NOMO-1 (cell line): Measurements from ENCODE around the gene HNRNPUL1.

Experiments used
- DNase-seq, 2 experiments: peaks; one replicate each; lab custom pipeline; 2025; ENCODE audit not compliant: unreplicated experiment in 2 of 2; lab: John Stamatoyannopoulos, UW

The HNRNPUL1 gene

DNA sequence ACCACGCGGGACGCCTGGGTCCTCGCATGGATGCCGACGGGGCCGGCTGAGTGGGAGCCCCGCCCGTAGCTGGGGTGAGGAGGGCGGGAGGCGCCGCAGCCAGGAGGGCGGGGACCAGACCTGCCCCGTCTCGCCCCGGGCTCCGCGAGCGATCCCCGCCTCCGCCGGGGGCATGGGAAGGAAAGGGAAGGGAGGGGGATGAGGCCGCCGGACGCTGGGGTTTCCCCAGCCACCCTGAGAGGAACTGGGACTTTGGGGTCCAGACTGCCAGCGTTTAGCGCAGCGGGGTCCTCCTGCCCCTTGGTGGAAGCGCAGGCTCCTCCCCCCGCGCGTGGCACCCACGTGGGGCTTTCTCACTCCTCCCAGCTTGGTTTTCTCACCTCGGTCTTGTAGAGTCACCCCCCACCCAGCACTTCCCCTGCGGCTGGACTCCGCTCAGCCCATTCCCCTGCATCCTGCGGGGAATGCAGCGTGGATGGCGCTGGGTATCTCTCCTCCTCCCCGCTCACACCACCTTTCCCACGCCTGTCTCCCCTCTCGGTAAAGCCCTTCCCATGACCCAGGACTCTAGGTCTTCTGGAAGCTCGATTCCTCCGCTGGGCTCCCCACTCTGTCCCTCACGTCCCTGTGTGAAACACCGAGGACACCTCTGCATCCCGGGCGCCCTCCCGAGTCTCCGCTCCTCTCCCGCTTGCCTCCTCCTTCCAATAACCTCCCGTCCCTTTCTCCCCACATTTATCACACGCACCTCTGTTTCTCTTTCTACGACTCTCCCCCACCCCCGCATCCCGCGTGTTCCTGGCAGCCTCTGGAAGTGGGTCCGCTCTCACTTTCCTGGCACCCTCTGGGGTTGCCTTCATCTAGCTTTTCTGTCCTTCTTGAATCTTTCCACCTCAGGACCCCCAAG, 87.4 kb downstream of the HNRNPUL1 start:
- DNase-seq, result peak; percentile 56 to 70

DNA sequence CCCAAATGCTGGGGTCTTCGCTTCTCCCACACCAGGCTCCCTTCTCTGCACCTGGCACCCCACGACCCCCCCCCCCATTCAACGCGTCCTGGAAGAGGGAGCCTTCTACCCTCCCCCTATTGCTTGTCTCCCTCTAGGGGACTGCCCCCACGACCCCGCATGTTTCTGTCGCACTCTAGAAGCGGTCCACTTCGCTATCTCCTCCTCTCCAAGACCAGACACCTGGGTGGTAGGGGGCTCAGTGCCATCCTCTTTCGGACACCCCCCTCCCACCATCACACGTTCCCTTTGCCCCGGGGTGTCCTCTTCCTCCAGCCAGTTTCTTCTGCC, 88.1 kb downstream of the HNRNPUL1 start:
- no peak for DNase-seq

DNA sequence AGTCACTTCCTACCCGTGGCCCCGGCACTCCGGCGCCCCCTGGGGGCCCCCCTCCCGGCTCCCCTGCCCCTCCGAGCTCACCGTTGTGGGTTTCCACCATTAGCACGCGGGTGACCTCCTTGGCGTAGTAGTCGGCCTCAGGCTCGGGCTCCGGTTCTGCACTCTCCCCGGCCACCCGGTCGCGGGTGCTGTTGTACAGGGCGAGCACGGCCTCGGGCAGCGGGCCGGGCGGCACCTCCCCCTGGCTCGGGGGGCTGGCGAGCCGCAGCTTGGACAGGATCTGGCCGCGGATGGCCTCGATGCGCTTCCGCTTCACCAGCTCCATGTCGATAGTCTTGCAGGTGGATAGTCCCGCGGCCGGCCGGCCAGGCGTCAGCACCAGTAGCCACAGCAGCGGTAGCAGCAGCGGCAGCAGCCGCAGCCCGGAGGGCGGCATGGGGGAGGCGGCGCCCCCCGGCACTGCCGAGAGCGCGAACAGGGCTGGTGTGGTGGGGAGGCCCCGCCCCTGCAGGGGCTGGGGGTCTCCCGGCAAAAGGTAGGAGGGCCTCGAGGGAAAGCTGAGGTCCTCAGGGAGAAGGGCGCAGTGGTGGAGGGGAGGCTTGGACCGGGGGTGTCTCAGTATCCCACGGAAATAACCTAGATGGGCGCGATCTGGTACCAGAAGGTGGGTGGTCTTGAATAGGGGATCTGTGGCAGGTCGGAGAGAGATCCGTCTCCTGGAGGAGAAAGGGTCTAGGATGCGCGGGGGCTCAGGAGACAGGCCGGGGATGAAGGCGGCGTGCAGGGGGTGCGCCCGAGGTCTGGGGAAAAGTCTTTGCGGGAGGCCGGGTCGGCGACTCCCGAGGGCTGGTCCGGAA, 88.7 kb downstream of the HNRNPUL1 start:
- peak; percentile 59 to 70 for DNase-seq

DNA sequence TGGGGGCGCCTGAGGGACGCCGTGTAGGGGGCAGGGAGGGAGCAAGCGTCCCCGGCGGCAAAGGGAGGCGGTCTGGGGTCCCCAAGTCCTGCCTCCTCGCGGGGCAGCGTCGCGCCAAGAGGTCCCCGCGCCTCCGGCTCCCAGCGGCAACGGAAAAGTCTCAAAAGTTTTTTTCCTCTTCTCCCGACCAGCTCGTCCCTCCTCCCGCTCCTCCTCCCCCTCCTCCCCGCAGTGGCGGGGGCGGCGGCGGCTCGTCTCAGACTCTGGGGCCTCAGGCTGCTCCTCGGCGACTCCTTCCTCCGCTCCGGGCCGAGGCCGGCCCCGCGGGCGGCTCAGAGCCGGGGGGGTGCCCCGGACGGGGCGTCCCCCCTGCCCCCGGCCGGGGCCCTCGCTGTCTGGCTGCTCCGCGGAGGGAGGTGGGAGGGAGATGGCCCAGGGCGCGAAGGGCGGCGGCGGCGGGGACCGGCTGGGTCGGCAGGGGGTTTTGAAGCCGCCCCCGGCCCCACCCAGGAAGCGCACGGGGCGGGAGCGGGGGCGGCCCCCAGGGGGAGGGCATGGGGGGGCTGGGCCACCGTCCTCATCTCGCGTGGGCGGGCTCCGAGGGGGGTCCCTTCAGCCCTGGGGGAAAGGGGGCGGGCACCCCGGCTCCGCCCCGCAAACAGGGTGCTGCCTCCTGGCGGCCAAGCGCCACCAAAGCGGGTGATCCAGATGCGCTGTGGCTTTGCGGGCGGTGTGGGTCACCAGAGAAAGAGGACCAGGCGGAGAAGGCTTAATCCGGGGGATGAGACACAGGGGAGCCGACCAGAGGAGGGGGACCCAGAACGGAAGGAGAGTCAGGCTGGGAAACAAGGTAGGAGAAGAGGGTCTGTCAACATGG, 89.5 kb downstream of the HNRNPUL1 start, which contains the start of gene TGFB1:
TGFB1 (minus strand) TSS at position 457 of the 877 bp plus-strand sequence. CDS start 878 bp downstream, outside the sequence.
- DNase-seq, result peak; percentile 76 to 88

- DNase-seq, result no peak
These were observed 90.3 kb downstream of the HNRNPUL1 start for GRCh38 chr19:41354343-41354953.

DNA sequence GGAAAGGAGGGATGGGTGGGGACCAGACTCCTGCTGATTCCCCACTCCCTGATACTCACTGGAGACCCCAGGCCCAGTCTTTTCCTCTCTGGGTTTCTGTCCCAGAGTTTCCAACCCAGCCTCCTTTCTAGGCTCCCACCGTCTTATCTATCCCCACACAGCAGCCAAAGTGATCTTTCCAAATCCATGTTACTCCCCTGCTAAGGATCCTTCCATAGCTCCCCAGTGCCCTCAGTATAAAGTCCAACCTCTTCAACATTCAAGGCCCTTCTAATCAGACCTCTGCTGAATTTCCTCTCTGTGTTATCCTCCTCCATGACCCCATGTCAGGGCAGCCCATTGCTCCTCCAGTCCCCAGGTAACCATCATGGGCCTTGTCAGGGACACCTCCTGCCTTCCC, 90.9 kb downstream of the HNRNPUL1 start:
- no peak for DNase-seq

GRCh38 chr19:41355802-41356201, 91.6 kb downstream of the HNRNPUL1 start:
- no peak for DNase-seq

DNA sequence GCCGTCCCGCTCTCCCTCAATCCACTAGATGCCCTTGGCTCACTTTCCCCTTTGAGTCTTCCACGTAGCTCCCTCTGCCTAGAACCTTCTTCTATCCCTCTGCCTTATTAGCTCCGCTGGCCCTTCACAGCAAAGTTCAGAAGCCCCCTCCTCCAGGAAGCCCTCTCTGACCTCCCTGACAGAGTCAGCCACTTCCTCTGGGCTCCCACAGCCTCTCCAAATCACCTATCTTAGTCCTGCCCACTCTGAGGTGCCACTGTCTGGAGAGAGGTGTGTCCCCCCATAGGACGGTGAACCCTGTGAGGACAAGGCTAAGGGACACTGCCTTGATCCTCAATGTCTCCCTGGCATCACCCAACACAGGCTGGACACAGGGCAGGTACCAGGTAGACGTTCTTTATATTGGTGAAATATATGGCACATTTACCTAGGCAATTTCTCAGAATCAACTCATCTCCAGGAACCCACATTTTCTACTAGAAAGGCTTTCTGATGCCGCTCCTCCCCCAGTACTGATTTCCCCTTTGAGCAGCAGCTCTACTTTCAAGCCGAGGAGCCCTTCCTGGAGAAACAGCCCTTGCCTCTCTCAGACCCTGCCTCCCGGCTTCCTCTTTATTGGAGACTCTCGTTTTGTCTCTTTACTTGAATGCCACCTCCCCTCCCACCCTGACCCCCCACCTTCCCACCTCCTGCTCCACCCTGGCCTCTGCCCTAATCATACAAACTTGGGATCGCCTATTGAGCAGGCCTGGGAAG, 93.0 kb downstream of the HNRNPUL1 start:
- DNase-seq, result no peak
